H1 (cell line): ENCODE measurements around the gene NLRP6. TPM values are rescaled to one million over a fixed set of nuclear protein-coding genes. Genes with fewer than 3 reads are reported as not detected.

Source experiments
- CTCF ChIA-PET: fragments of 300-600 bp; sonication (Branson Sonifier 250); formaldehyde crosslinking; loops from one replicate; lab custom pipeline; 2021; ENCODE audit not compliant: partially characterized antibody; lab: Charles Lee
- POLR2A ChIA-PET: fragments of 300-600 bp; sonication (Branson Sonifier 250); formaldehyde crosslinking; loops from one replicate; lab custom pipeline; 2021; ENCODE audit warnings: inconsistent platforms; ENCODE audit not compliant: partially characterized antibody; lab: Charles Lee
- DNase-seq, 2 experiments: peaks; one replicate each; pipeline versions ENCODE4 v3.0.0 to v3.0.0-alpha.2; 2010 to 2022; ENCODE audit warnings: low spot score in 2 of 2, low read depth in 1 of 2, mixed read lengths in 1 of 2
- FAIRE-seq: peaks from 2 replicates; lab custom pipeline; 2011; peaks lifted over from hg19 to GRCh38; lab: Jason Lieb, UNC
- H2AFZ ChIP-seq: 2 replicates; pipeline ENCODE4 v1.8.1; 2012; ENCODE audit warnings: low read length, inconsistent platforms
- H2AK5ac ChIP-seq: 2 replicates; pipeline ENCODE4 v1.6.1; 2013; ENCODE audit warnings: low read depth, low read length
- H2BK120ac ChIP-seq: replicated peaks from 2 replicates; pipeline ENCODE3; 2013; ENCODE audit warnings: low read depth, low read length, inconsistent platforms
- H2BK12ac ChIP-seq: 2 replicates; pipeline ENCODE4 v1.6.1; 2013; ENCODE audit warnings: low read depth, low read length
- H2BK15ac ChIP-seq: 2 replicates; pipeline ENCODE4 v1.6.1; 2013; ENCODE audit warnings: low read length
- H2BK20ac ChIP-seq: 2 replicates; pipeline ENCODE4 v1.6.1; 2013; ENCODE audit warnings: low read length
- H2BK5ac ChIP-seq: 2 replicates; pipeline ENCODE4 v1.6.1; 2013; ENCODE audit warnings: low read depth, low read length
- H3K14ac ChIP-seq: 2 replicates; pipeline ENCODE4 v1.6.1; 2013; ENCODE audit warnings: inconsistent platforms; ENCODE audit not compliant: insufficient read length
- H3K18ac ChIP-seq: 2 replicates; pipeline ENCODE4 v1.6.1; 2013; ENCODE audit warnings: low read length; ENCODE audit errors: extremely low read depth
- H3K23ac ChIP-seq: 2 replicates; pipeline ENCODE4 v1.6.1; 2013; ENCODE audit warnings: inconsistent platforms; ENCODE audit not compliant: insufficient read length
- H3K23me2 ChIP-seq: 2 replicates; pipeline ENCODE4 v1.6.1; 2013; ENCODE audit warnings: low read depth, low read length
- H3K27ac ChIP-seq: 2 replicates; pipeline ENCODE4 v1.6.1; 2011; ENCODE audit warnings: low read depth, low read length, inconsistent platforms
- H3K27me3 ChIP-seq, 4 experiments: replicated peaks in 1 of 4; 1 replicate in 1 of 4; 2 replicates in 3 of 4; pipeline versions ENCODE4 v1.6.1 to v1.8.1; 2011 to 2013; ENCODE audit warnings: low read length in 3 of 4, mild to moderate bottlenecking in 3 of 4, inconsistent platforms in 2 of 4, mixed read lengths in 2 of 4, moderate library complexity in 1 of 4; ENCODE audit not compliant: control insufficient read depth in 3 of 4, insufficient read depth in 3 of 4; ENCODE audit errors: extremely low read depth in 1 of 4
- H3K36me3 ChIP-seq, 4 experiments: 2 replicates each; pipeline versions ENCODE4 v1.6.1 to v1.8.1; 2011 to 2013; ENCODE audit warnings: mild to moderate bottlenecking in 4 of 4, low read length in 3 of 4, moderate library complexity in 2 of 4, control low read depth in 1 of 4, inconsistent platforms in 1 of 4; ENCODE audit not compliant: insufficient read depth in 4 of 4, control insufficient read depth in 2 of 4
- H3K4ac ChIP-seq: replicated peaks from 2 replicates; pipeline ENCODE3; 2013; ENCODE audit warnings: low read length, low read depth, mixed read lengths, inconsistent platforms; ENCODE audit not compliant: insufficient read length
- H3K4me1 ChIP-seq, 4 experiments: replicated peaks in 1 of 4; 1 replicate in 1 of 4; 2 replicates in 3 of 4; pipeline versions ENCODE4 v1.6.1 to v1.8.1; 2011 to 2013; ENCODE audit warnings: low read length in 3 of 4, inconsistent platforms in 2 of 4, mixed read lengths in 1 of 4; ENCODE audit not compliant: insufficient read depth in 4 of 4, control insufficient read depth in 3 of 4
- H3K4me2 ChIP-seq, 2 experiments: 2 replicates each; pipeline versions ENCODE4 v1.6.1 to v1.8.1; 2011 to 2013; ENCODE audit warnings: low read depth in 2 of 2, low read length in 2 of 2, control low read depth in 1 of 2, inconsistent platforms in 1 of 2, mild to moderate bottlenecking in 1 of 2; ENCODE audit not compliant: insufficient read depth in 1 of 2
- H3K4me3 ChIP-seq, 4 experiments: fragments of 200-600, 300-600 bp in 1 of 4; sonication (generic), shearing (Covaris generic), sonication (Bioruptor Twin) in 1 of 4; 2 replicates each; pipeline versions ENCODE4 v1.5.1 to v1.8.1; 2011 to 2016; ENCODE audit warnings: low read length in 4 of 4, low read depth in 3 of 4, control low read depth in 2 of 4, inconsistent platforms in 2 of 4, mild to moderate bottlenecking in 2 of 4, mixed read lengths in 1 of 4, moderate library complexity in 1 of 4; ENCODE audit not compliant: insufficient read depth in 2 of 4; ENCODE audit errors: extremely low read depth in 1 of 4
- H3K56ac ChIP-seq: replicated peaks from 2 replicates; pipeline ENCODE3; 2013; ENCODE audit warnings: low read depth, mild to moderate bottlenecking, mixed read lengths, low read length, inconsistent platforms; ENCODE audit not compliant: insufficient read length
- H3K79me1 ChIP-seq: 2 replicates; pipeline ENCODE4 v1.6.1; 2013; ENCODE audit warnings: low read depth, low read length, control low read depth
- H3K79me2 ChIP-seq, 2 experiments: 2 replicates each; pipeline versions ENCODE4 v1.6.1 to v1.8.1; 2012 to 2013; ENCODE audit warnings: low read length in 2 of 2, mild to moderate bottlenecking in 2 of 2, inconsistent platforms in 1 of 2; ENCODE audit not compliant: insufficient read depth in 2 of 2, control insufficient read depth in 1 of 2
- H3K9ac ChIP-seq, 4 experiments: replicated peaks in 1 of 4; 1 replicate in 1 of 4; 2 replicates in 3 of 4; pipeline versions ENCODE4 v1.6.1 to v1.8.1; 2011 to 2013; ENCODE audit warnings: low read depth in 3 of 4, low read length in 3 of 4, control low read depth in 2 of 4, mild to moderate bottlenecking in 2 of 4, moderate library complexity in 2 of 4, inconsistent platforms in 1 of 4; ENCODE audit errors: extremely low read depth in 1 of 4
- H3K9me3 ChIP-seq, 2 experiments: 2 replicates each; pipeline versions ENCODE4 v1.6.1 to v1.8.1; 2012 to 2013; ENCODE audit warnings: mild to moderate bottlenecking in 2 of 2, moderate library complexity in 2 of 2, control low read depth in 1 of 2, inconsistent platforms in 1 of 2, low read depth in 1 of 2, low read length in 1 of 2, mixed read lengths in 1 of 2; ENCODE audit not compliant: insufficient read depth in 2 of 2
- H4K20me1 ChIP-seq, 2 experiments: replicated peaks in 1 of 2; 2 replicates each; pipeline versions ENCODE3 to v1.8.1; 2011 to 2013; ENCODE audit warnings: inconsistent platforms in 2 of 2, low read length in 2 of 2, mild to moderate bottlenecking in 1 of 2; ENCODE audit not compliant: insufficient read depth in 2 of 2, control insufficient read depth in 1 of 2
- H4K5ac ChIP-seq: 2 replicates; pipeline ENCODE4 v1.6.1; 2013; ENCODE audit warnings: low read length, low read depth, mixed read lengths, inconsistent platforms; ENCODE audit not compliant: insufficient read length
- H4K8ac ChIP-seq: 2 replicates; pipeline ENCODE4 v1.8.0; 2013; ENCODE audit warnings: mild to moderate bottlenecking, moderate library complexity, low read length, inconsistent platforms; ENCODE audit not compliant: insufficient read depth; ENCODE audit errors: extremely low read depth
- H4K91ac ChIP-seq: replicated peaks from 2 replicates; pipeline ENCODE3; 2013; ENCODE audit warnings: low read length, mixed read lengths, inconsistent platforms; ENCODE audit not compliant: insufficient read length
- BRCA1 ChIP-seq: IDR thresholded peaks from 2 replicates; pipeline ENCODE4 v1.6.1; 2012; ENCODE audit warnings: low read depth, low read length, improper control_type of control experiment
- EGR1 ChIP-seq: IDR thresholded peaks from 2 replicates; pipeline ENCODE4 v1.6.1; 2011; ENCODE audit warnings: low read depth, low read length, borderline replicate concordance
- WGBS, 2 experiments: shearing (Covaris generic) in 1 of 2; methylation state at CpG; one replicate each; pipeline versions ENCODE4 v1.1.6 to v1.1.7; 2013 to 2015; ENCODE audit warnings: low lambda C conversion rate in 2 of 2, mixed read lengths in 2 of 2, inconsistent platforms in 1 of 2, low coverage in 1 of 2, missing lambda C conversion rate in 1 of 2; ENCODE audit not compliant: insufficient replicate concordance in 2 of 2, insufficient coverage in 1 of 2, insufficient read length in 1 of 2; ENCODE audit errors: extremely low coverage in 1 of 2, missing lambda C conversion rate in 1 of 2; 5-methylcytosine and 5-hydroxymethylcytosine counted together
- polyA plus RNA-seq, 7 experiments: library from polyadenylated mRNA; depleted of rRNA in 3 of 7; stranded (reverse) in 5 of 7; unstranded in 2 of 7; fragments of >200 nt in 5 of 7; fragments of 200-250 nt in 2 of 7; gene quantifications; 1 replicate in 5 of 7; 2 replicates in 1 of 7; 4 replicates in 1 of 7; pipeline versions ENCODE4 v1.2.1 to v1.2.3, GENCODE V29; 2011 to 2013; ENCODE audit warnings: missing spikeins in 2 of 7, mixed read lengths in 2 of 7
- total RNA-seq: library from RNA; stranded (reverse); fragmentation: NEBNext Ultra II Directional; extraction: Animal tissue kit (Norgen Biotek cat#: 25700); gene quantifications from 2 replicates; pipeline ENCODE4 v1.2.1, GENCODE V29; 2021

NLRP6 gene
- total and polyA plus RNA-seq, 2 of the 8 experiments (the other 6 are each of a cell fraction or from before 2014, with no cell fraction given), result not detected

GRCh38 chr11:256952-257737 is 21.1 kb upstream of the NLRP6 start:
- 0 out of 2 replicates have a peak overlapping the region, but pooled peaks have one; percentile 61 for H2BK15ac ChIP-seq
- no peak overlapping the region for H3K4me2 ChIP-seq
- H2BK5ac ChIP-seq, result no peak overlapping the region
- H2AK5ac ChIP-seq, result no peak overlapping the region
- POLR2A ChIA-PET, result interaction anchor here (1.3 to 2.3 kb wide), 3 partner anchors 10 to 98 kb away, joined by 3 to 6 read pairs (median 4); partner anchors contain the start of gene IFITM5
- no peak overlapping the region for H4K5ac ChIP-seq
- no peak overlapping the region for H3K14ac ChIP-seq
- no peaks in the 10 kb centered on the region for H3K79me2 ChIP-seq
- H3K9me3 ChIP-seq, result no peaks in the 10 kb centered on the region
- H4K91ac ChIP-seq, result no peak overlapping the region
- H3K79me1 ChIP-seq, result no peaks in the 10 kb centered on the region
- no peak overlapping the region for H2BK20ac ChIP-seq
- DNase-seq (no peak), FAIRE-seq (no peak)
- H3K9ac ChIP-seq, result no peak overlapping the region
- H2BK12ac ChIP-seq, result no peak overlapping the region
- no peak overlapping the region for H3K18ac ChIP-seq
- CTCF ChIA-PET, result interaction anchor here (0.7 to 2.3 kb wide), 3 partner anchors 10 to 25 kb away, joined by 3 to 7 read pairs (median 3); no protein-coding TSS in a partner anchor
- no peak overlapping the region for H4K8ac ChIP-seq
- H3K36me3 ChIP-seq, result peaks cover 3 to 15% (median 7%) of the 10 kb centered on the region in 4 experiments; a peak in 5 of 8 replicates
- H3K4me1 ChIP-seq, result no peaks in the 10 kb centered on the region
- no peak overlapping the region for H3K23ac ChIP-seq
- H3K27ac ChIP-seq, result no peak overlapping the region
- 90% methylated on average over 12 of the region's 14 CpGs; no CpG with 5 or more reads in 1 of the 2 experiments for WGBS, 2 experiments
- H4K20me1 ChIP-seq, result no peaks in the 10 kb centered on the region
- no peak overlapping the region for H3K56ac ChIP-seq
- H2BK120ac ChIP-seq, result no peak overlapping the region
- no peak overlapping the region for H3K4me3 ChIP-seq
- no peak overlapping the region for H2AFZ ChIP-seq
- no peaks in the 10 kb centered on the region for H3K27me3 ChIP-seq
- peaks cover 6% of the 10 kb centered on the region; the same call in 1 of the 2 replicates for H3K23me2 ChIP-seq
- TF ChIP-seq EGR1 (no peak), BRCA1 (no peak)
- TF ChIP-seq, all 59 proteins: peak for 0
- H3K4ac ChIP-seq, result no peak overlapping the region
